Neuron (in vitro differentiated cells): ENCODE measurements around the gene AXL.
"Not testable (repeated sequence)": the region's sequence is repeated elsewhere in the genome, so short reads cannot be mapped to it uniquely, and the experiment has no call there.

Experiments
- H2AFZ ChIP-seq: one replicate; pipeline ENCODE4 v1.6.1; 2013; ENCODE audit warnings: low read depth, mild to moderate bottlenecking, inconsistent platforms, low read length, moderate library complexity
- H3K27me3 ChIP-seq: one replicate; pipeline ENCODE4 v1.6.1; 2013; ENCODE audit warnings: low read length; ENCODE audit not compliant: insufficient read depth
- H3K36me3 ChIP-seq: one replicate; pipeline ENCODE4 v1.6.1; 2013; ENCODE audit warnings: low read length; ENCODE audit not compliant: insufficient read depth
- H3K4me1 ChIP-seq: one replicate; pipeline ENCODE4 v1.6.1; 2013; ENCODE audit warnings: low read length; ENCODE audit not compliant: insufficient read depth
- H3K4me3 ChIP-seq: 2 replicates; pipeline ENCODE4 v1.5.1; 2013; ENCODE audit warnings: mild to moderate bottlenecking, low read length, moderate library complexity
- H3K9me3 ChIP-seq: one replicate; pipeline ENCODE4 v1.6.1; 2013; ENCODE audit warnings: low read length

AXL gene

GRCh38 chr19:41218615-41219507, at the start of gene AXL:
AXL (plus strand) TSS chr19:41219223; CDS start chr19:41219393, 170 bp downstream.
- H3K36me3 ChIP-seq = no peaks in the 10 kb centered on the region

DNA sequence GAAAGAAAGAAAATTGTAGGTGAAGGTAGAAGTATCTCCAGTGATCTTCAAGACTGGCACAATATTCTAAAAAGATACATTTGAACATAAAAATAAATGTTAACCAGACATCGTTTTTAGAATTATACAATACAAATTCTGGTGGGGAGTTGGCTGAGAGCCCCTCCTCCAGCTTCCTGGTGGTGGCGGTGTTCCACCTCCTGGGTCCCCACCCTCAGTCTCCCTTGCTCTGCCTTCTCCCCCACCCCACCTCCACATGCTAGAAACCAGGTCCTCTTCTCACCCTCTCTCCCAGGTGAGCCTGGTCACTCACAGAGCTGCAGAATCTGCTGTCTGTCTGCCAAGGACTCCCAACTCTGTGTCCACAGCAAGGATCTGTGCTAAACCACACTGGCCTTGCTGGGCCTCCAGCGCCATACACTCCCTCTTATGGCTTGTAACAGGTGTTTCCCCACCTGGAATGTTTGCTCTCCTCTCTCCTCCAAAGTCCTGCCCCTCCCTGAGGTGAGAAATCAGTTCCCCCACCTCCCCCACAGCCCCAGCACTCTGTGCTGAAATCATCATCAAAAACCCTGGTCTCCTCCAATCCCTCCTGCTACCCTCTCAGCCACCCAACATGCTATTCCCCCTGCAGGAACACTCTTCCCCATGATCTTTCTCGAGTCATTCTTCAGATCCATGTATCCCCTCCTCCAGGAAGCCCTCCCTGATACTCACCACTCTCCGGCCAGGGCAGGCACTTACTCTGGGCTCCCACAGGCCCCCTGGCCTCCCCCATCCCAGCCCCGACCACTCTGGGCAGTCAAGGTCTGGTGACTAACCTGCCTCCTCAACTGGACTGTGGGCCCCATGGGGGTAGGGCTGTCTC, 46.5 kb upstream of the AXL start:
- peaks cover 5% of the 10 kb centered on the region for H3K4me1 ChIP-seq
- H3K4me3 ChIP-seq = no peak overlapping the region
- no peaks in the 10 kb centered on the region for H3K9me3 ChIP-seq
- H3K36me3 ChIP-seq = no peaks in the 10 kb centered on the region
- H3K27me3 ChIP-seq = peaks cover 2% of the 10 kb centered on the region
- no peak overlapping the region for H2AFZ ChIP-seq

More at GRCh38 chr19:41218615-41219507, at the start of gene AXL:
- Histone ChIP-seq H3K4me1 (peaks cover 28% of the 10 kb centered on the region), H3K27me3 (no peaks in the 10 kb centered on the region), H2AFZ (peak within 1 kb of the TSS; percentile 58), H3K9me3 (peaks cover 2% of the 10 kb centered on the region), H3K4me3 (peak within 1 kb of the TSS; percentile 53)

- Histone ChIP-seq H3K9me3 (no peaks in the 10 kb centered on the region), H2AFZ (no peak overlapping the region), H3K27me3 (peaks cover 2% of the 10 kb centered on the region), H3K36me3 (no peaks in the 10 kb centered on the region), H3K4me1 (peaks cover 5% of the 10 kb centered on the region), H3K4me3 (no peak overlapping the region)
Observed at GRCh38 chr19:41174297-41174928, 44.6 kb upstream of the AXL start.

DNA sequence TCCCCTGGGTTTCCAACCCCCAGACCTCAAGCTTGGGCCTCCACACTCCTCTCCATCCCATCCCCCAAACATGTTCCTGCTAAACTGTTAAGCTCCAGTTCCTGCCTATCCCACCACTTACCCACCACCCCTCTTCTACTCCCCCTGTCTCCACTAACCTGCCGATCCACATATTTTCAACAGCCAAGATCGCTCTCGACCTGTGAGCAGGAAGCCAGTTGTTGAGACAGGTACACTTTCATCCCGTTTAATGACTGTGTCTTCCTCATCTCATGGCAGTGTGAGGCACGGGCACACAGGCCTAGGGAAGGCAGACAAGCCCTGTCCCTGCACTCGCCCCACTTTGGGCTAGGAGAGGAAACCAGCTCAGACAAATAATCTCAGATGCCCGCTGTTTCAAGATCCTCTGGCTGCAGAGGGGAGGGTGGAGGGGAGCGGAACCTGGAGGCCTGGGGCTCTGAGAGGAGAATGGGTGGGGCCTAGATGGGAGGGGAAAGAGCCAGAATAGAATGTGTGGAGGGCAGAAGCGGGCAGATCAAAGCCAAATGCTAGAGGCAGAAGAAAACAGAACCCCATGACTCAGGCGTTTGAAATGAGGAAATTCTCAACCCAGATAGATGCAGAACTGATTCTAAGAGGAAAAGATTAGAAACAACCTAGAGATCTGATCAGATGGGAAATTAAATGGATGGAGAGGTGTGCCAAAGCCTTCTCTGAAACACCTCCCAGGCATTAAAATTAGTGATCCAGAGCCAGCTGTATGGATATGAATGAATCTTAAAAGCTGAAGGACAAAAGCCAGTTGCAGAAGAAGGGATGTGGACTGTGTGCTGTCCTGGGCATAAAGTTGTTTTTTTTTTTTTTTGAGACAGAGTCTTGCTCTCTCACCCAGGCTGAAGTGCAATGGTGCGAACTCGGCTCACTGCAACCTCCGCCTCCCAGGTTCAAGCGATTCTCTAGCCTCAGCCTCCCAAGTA, 42.9 kb upstream of the AXL start:
- Histone ChIP-seq H3K9me3 (no peaks in the 10 kb centered on the region), H3K4me3 (no peak overlapping the region), H3K36me3 (no peaks in the 10 kb centered on the region), H2AFZ (no peak overlapping the region), H3K27me3 (no peaks in the 10 kb centered on the region), H3K4me1 (peaks cover 5% of the 10 kb centered on the region)

GRCh38 chr19:41180173-41180572, 38.9 kb upstream of the AXL start:
- not testable (repeated sequence) for H3K27me3 ChIP-seq, H2AFZ ChIP-seq, H3K36me3 ChIP-seq, H3K9me3 ChIP-seq, H3K4me3 ChIP-seq, H3K4me1 ChIP-seq

DNA sequence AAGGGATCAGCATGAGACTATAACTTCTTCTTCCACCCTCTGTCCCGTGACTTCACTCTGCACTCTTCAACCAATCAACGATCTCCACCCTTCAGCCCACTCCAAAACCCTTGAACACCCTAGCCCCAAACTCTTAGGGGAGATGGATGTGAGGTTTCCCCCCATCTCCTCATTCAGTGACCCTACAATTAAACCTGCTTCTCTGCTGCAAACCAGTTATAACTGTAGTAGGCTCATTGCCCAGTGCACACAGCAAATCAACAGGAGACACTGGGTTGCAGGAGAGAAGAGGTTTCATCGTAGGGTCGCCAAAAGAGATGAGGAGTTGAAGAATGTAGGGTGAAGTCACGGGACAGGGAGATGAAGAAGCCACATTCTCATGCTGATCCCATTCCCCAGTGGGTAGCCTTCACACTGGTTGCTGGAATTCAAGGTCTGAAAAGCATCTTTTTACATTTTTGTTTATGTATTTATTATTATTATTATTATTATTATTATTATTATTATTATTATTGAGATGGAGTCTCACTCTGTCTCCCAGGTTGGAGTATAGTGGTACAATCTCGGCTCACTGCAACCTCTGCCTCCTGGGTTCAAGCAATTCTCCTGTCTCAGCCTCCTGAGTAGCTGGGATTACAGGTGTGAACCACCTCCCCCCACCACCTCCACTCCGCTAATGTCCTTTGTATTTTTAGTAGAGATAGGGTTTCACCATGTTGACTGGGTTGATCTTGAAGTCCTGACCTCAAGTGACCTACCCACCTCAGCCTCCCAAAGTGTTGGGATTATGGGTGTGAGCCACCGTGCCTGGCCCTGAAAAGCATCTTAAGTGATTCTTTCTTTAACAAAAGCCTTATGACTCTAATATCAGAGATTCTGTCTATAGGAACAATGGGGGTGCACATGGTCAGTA, 31.8 kb upstream of the AXL start:
- Histone ChIP-seq H3K4me1 (no peaks in the 10 kb centered on the region), H2AFZ (no peak overlapping the region), H3K36me3 (no peaks in the 10 kb centered on the region), H3K4me3 (no peak overlapping the region), H3K27me3 (peaks cover 24% of the 10 kb centered on the region), H3K9me3 (no peaks in the 10 kb centered on the region)

DNA sequence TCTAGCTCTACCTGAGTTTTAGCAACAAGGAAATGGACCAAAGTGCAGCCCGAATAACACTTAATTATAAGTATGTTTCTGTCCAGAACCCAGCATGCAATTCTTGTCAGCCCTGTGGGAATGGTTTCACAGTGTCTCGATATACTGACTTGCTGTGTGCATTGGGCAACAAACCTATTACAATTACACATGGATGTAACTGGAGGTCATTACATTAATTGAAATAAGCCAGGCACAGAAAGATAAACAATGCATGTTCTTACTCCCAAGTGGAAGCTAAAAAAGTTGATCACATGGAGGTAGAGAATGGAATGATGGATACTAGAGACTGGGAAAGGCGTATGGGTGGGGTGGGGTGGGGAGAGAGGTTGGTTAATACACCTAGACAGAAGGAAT, 31.1 kb upstream of the AXL start:
- Histone ChIP-seq H3K9me3 (no peaks in the 10 kb centered on the region), H3K4me3 (no peak overlapping the region), H3K4me1 (no peaks in the 10 kb centered on the region), H2AFZ (no peak overlapping the region), H3K36me3 (no peaks in the 10 kb centered on the region), H3K27me3 (peaks cover 31% of the 10 kb centered on the region)

- H3K9me3 ChIP-seq = no peaks in the 10 kb centered on the region
- peaks cover 47% of the 10 kb centered on the region for H3K27me3 ChIP-seq
- H3K4me1 ChIP-seq = no peaks in the 10 kb centered on the region
- H2AFZ ChIP-seq = no peak overlapping the region
- no peak overlapping the region for H3K4me3 ChIP-seq
- H3K36me3 ChIP-seq = no peaks in the 10 kb centered on the region
Observed at GRCh38 chr19:41189425-41190065, 29.5 kb upstream of the AXL start.

DNA sequence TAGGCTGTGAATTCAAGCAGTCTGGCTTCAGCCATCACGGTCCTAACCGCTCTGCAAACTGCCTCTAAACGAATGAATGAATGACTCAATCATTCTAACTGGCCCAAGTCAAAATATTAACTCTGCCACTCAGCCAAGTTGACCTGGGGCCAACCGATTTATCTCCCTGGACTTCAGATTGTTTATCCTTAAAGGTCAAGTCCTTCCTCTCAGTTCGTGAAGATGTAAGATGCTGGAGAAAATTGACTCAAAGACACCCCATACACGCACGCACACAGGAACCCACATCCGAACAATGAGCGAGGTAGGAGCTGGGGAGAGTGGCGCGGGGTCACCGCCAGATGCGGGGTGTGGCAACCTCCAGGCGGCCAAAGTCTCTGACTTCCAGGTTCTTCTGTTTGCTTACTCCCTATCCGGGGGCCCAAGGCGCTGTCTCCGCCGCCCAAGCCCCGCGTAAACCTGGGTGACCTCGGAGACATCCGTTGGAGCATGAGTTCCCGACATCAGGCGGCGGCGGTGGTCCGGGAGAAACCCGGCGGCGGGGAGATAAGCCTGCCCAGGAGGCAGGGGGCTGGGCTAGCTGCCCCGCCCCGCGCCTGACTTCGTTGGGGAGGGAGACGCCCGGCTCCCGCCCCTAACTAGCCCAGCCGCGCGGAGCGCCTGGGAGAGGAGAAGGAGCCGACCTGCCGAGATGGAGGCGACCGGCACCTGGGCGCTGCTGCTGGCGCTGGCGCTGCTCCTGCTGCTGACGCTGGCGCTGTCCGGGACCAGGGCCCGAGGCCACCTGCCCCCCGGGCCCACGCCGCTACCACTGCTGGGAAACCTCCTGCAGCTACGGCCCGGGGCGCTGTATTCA, 26.2 kb upstream of the AXL start, which contains the start of gene CYP2S1:
TSS of gene CYP2S1 (plus strand) at position 646 of the 856 bp plus-strand sequence. CDS start at position 692, 46 bp downstream.
- Histone ChIP-seq H3K36me3 (no peaks in the 10 kb centered on the region), H2AFZ (peak within 1 kb of the TSS; percentile 6), H3K27me3 (peaks cover 56% of the 10 kb centered on the region), H3K4me3 (no peak within 1 kb of the TSS), H3K9me3 (no peaks in the 10 kb centered on the region), H3K4me1 (no peaks in the 10 kb centered on the region)

DNA sequence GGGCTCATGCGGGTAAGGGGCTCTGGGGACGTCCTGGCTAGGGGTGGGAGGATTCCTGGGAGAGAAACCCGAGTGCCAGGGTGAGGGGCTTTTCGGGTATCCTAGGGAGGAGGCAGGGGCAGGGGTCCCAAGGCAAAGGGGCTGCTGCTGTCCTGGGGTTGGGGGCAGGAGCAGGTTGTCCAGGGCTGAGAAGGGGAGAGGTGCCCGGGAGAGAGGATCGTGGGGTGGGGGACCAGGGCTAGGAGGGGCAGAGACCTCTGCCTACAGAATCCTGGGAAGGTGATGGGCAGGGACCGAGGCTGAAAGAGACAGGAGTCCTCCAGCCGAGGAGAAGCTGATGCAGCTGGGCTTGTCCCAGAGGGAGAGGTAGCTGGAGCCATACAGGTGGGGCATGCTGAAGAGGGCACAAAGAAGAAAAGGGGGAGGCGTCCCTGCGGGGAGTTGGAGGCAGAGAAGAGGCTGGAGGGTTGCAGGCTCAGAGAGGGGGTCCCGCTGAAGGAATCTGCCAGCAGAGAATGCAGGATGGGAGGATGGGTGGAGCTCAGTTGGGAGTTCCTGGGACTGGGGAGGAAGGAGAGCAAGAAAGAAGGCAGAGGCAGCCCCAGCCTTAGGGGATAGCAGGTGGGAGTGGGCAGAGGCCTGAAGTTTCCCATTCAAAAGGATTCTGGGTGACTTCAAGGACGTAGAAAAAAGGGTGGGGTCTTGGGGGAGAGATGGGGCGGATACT, 25.4 kb upstream of the AXL start:
- H2AFZ ChIP-seq = peak overlapping the region; percentile 6
- no peaks in the 10 kb centered on the region for H3K36me3 ChIP-seq
- no peak overlapping the region for H3K4me3 ChIP-seq
- H3K27me3 ChIP-seq = peaks cover 57% of the 10 kb centered on the region
- H3K9me3 ChIP-seq = no peaks in the 10 kb centered on the region
- no peaks in the 10 kb centered on the region for H3K4me1 ChIP-seq
